SK-N-SH (cell line): ENCODE data around the gene FAM114A1. TPM values are rescaled to one million over a fixed set of nuclear protein-coding genes. Genes with fewer than 3 reads are reported as not detected.

Source experiments
- CTCF ChIA-PET: fragments of 300-600, 350-600 bp; formaldehyde crosslinking; extraction: SDS; loops from one replicate; lab custom pipeline; 2021; lab: Yijun Ruan, JAX
- POLR2A ChIA-PET: fragments of 350-600 bp; sonication (Branson Sonifier 250); formaldehyde crosslinking; extraction: SDS; loops from one replicate; lab custom pipeline; 2020; ENCODE audit warnings: antibody characterized with exemption, inconsistent platforms; lab: Yijun Ruan, JAX
- DNase-seq: peaks from one replicate; pipeline ENCODE4 v3.0.0; 2012
- H2AFZ ChIP-seq: fragments of 200-600 bp; sonication (generic); 2 replicates; pipeline ENCODE4 v1.8.1; 2016; ENCODE audit warnings: antibody characterized with exemption, mild to moderate bottlenecking, low read depth
- H3F3A ChIP-seq: fragments of 200-600 bp; sonication (generic); replicated peaks from 2 replicates; pipeline ENCODE3; 2016; ENCODE audit warnings: antibody characterized with exemption, mild to moderate bottlenecking; ENCODE audit not compliant: insufficient read depth
- H3K27ac ChIP-seq, 2 experiments: fragments of 200-500 bp in 1 of 2; fragments of 200-600 bp in 1 of 2; sonication (Bioruptor generic) in 1 of 2; sonication (generic), shearing (Covaris generic) in 1 of 2; 2 replicates each; pipeline versions ENCODE4 v1.5.1 to v1.6.1; 2014 to 2016; ENCODE audit warnings: low read depth in 2 of 2, inconsistent platforms in 1 of 2, low read length in 1 of 2, mild to moderate bottlenecking in 1 of 2, mixed read lengths in 1 of 2
- H3K27me3 ChIP-seq: fragments of 200-600 bp; sonication (generic), shearing (Covaris generic); 2 replicates; pipeline ENCODE4 v1.6.1; 2016; ENCODE audit warnings: mixed run types; ENCODE audit not compliant: insufficient read depth
- H3K36me3 ChIP-seq, 2 experiments: fragments of 200-500 bp in 1 of 2; fragments of 200-600 bp in 1 of 2; sonication (Bioruptor generic) in 1 of 2; sonication (generic) in 1 of 2; replicated peaks in 1 of 2; 2 replicates each; pipeline versions ENCODE3 to v1.5.1; 2014 to 2016; ENCODE audit warnings: low read length in 1 of 2, mild to moderate bottlenecking in 1 of 2; ENCODE audit not compliant: insufficient read depth in 2 of 2, control insufficient read depth in 1 of 2
- H3K4me1 ChIP-seq, 2 experiments: fragments of 200-500 bp in 1 of 2; fragments of 200-600 bp in 1 of 2; sonication (Bioruptor generic) in 1 of 2; sonication (generic), shearing (Covaris generic) in 1 of 2; 2 replicates each; pipeline versions ENCODE4 v1.5.1 to v1.6.1; 2014 to 2016; ENCODE audit warnings: low read depth in 1 of 2, low read length in 1 of 2, mixed run types in 1 of 2; ENCODE audit not compliant: insufficient read depth in 2 of 2, control insufficient read depth in 1 of 2
- H3K4me2 ChIP-seq: fragments of 200-600 bp; sonication (generic), shearing (Covaris generic); 2 replicates; pipeline ENCODE4 v1.6.1; 2017; ENCODE audit warnings: mixed run types
- H3K4me3 ChIP-seq, 2 experiments: fragments of 200-500 bp in 1 of 2; fragments of 200-600 bp in 1 of 2; sonication (Bioruptor generic) in 1 of 2; sonication (generic), shearing (Covaris generic) in 1 of 2; 2 replicates each; pipeline versions ENCODE4 v1.5.1 to v1.8.1; 2014 to 2016; ENCODE audit warnings: low read depth in 2 of 2, inconsistent platforms in 1 of 2, low read length in 1 of 2, mild to moderate bottlenecking in 1 of 2, mixed read lengths in 1 of 2, moderate library complexity in 1 of 2
- H3K79me2 ChIP-seq: fragments of 200-600 bp; sonication (generic); 2 replicates; pipeline ENCODE4 v1.8.1; 2017; ENCODE audit warnings: mild to moderate bottlenecking; ENCODE audit not compliant: insufficient read depth
- H3K9ac ChIP-seq: fragments of 200-600 bp; sonication (generic); 2 replicates; pipeline ENCODE4 v1.6.1; 2017; ENCODE audit warnings: mixed run types
- H3K9me2 ChIP-seq: fragments of 200-600 bp; sonication (generic); 2 replicates; pipeline ENCODE4 v1.6.1; 2017; ENCODE audit warnings: mixed run types
- H3K9me3 ChIP-seq: fragments of 200-600 bp; sonication (generic); 2 replicates; pipeline ENCODE4 v1.6.1; 2017; ENCODE audit warnings: mixed run types, mild to moderate bottlenecking, moderate library complexity
- H4K20me1 ChIP-seq: fragments of 200-600 bp; sonication (generic); 2 replicates; pipeline ENCODE4 v1.6.1; 2017; ENCODE audit warnings: mild to moderate bottlenecking, mixed run types; ENCODE audit not compliant: insufficient read depth
- CHD2 ChIP-seq: fragments of 150-350 bp; IDR thresholded peaks from 2 replicates; pipeline ENCODE4 v1.6.1; 2018; ENCODE audit warnings: low read length; ENCODE audit not compliant: partially characterized antibody
- ELF1 ChIP-seq: IDR thresholded peaks from 2 replicates; pipeline ENCODE4 v1.4.0; 2012
- EZH2phosphoT487 ChIP-seq: fragments of 200-600 bp; sonication (generic); IDR thresholded peaks from 2 replicates; pipeline ENCODE4 v1.6.1; 2017; ENCODE audit warnings: low read depth, mixed run types, mild to moderate bottlenecking, antibody characterized with exemption, moderate library complexity, borderline replicate concordance
- FOSL2 ChIP-seq: IDR thresholded peaks from 2 replicates; pipeline ENCODE4 v1.4.0; 2012; ENCODE audit warnings: low read depth, mild to moderate bottlenecking, moderate library complexity, borderline replicate concordance
- FOXM1 ChIP-seq: IDR thresholded peaks from 2 replicates; pipeline ENCODE4 v1.4.0; 2012; ENCODE audit warnings: low read depth, mild to moderate bottlenecking
- IRF3 ChIP-seq: fragments of 150-350 bp; IDR thresholded peaks from 2 replicates; pipeline ENCODE4 v1.6.1; 2016; ENCODE audit warnings: mild to moderate bottlenecking, low read depth, low read length
- MAX ChIP-seq: IDR thresholded peaks from 2 replicates; pipeline ENCODE4 v1.4.0; 2012; ENCODE audit warnings: low read depth
- MXI1 ChIP-seq: IDR thresholded peaks from 2 replicates; pipeline ENCODE4 v1.6.1; 2012; ENCODE audit warnings: mild to moderate bottlenecking, low read depth, low read length, improper control_type of control experiment
- NRF1 ChIP-seq: IDR thresholded peaks from 2 replicates; pipeline ENCODE4 v1.6.1; 2012; ENCODE audit warnings: low read depth, mild to moderate bottlenecking, low read length
- POLR2AphosphoS5 ChIP-seq: IDR thresholded peaks from 2 replicates; pipeline ENCODE4 v1.6.1; 2012; ENCODE audit warnings: low read depth, low read length
- RCOR1 ChIP-seq: fragments of 150-350 bp; IDR thresholded peaks from 2 replicates; pipeline ENCODE4 v1.6.1; 2017; ENCODE audit warnings: antibody characterized with exemption, low read length
- REST ChIP-seq: IDR thresholded peaks from 2 replicates; pipeline ENCODE4 v1.6.1; 2012; ENCODE audit warnings: mild to moderate bottlenecking, low read depth, low read length, moderate library complexity
- RFX5 ChIP-seq: IDR thresholded peaks from 2 replicates; pipeline ENCODE4 v1.6.1; 2012; ENCODE audit warnings: mild to moderate bottlenecking, improper control_type of control experiment, low read length
- SMC3 ChIP-seq: IDR thresholded peaks from 2 replicates; pipeline ENCODE4 v1.6.1; 2012; ENCODE audit warnings: low read depth, low read length, improper control_type of control experiment
- TAF1 ChIP-seq: IDR thresholded peaks from 2 replicates; pipeline ENCODE4 v1.6.1; 2012; ENCODE audit warnings: low read depth, mild to moderate bottlenecking, low read length, moderate library complexity, borderline replicate concordance
- YY1 ChIP-seq: IDR thresholded peaks from 2 replicates; pipeline ENCODE4 v1.4.0; 2012; ENCODE audit warnings: low read depth, mild to moderate bottlenecking
- ZBTB33 ChIP-seq: IDR thresholded peaks from 2 replicates; pipeline ENCODE4 v1.4.0; 2012; ENCODE audit warnings: low read depth, borderline replicate concordance
- WGBS: methylation state at CpG from one replicate; pipeline ENCODE4 v1.1.6; 2017; ENCODE audit warnings: low lambda C conversion rate; 5-methylcytosine and 5-hydroxymethylcytosine counted together
- polyA plus RNA-seq, 3 experiments: library from polyadenylated mRNA; depleted of rRNA; stranded (reverse); fragments of >200 nt; gene quantifications; 2 replicates each; pipeline ENCODE4 v1.2.3, GENCODE V29; 2012
- TF ChIP-seq, protein P1 (sequence below): IDR thresholded peaks from 2 replicates; pipeline ENCODE4 v1.4.0; 2012; ENCODE audit warnings: low read depth, borderline replicate concordance

FAM114A1 gene
- polyA plus RNA-seq, 1 of the 3 experiments (the other 2 are of a cell fraction) = 54.2 TPM

DNA sequence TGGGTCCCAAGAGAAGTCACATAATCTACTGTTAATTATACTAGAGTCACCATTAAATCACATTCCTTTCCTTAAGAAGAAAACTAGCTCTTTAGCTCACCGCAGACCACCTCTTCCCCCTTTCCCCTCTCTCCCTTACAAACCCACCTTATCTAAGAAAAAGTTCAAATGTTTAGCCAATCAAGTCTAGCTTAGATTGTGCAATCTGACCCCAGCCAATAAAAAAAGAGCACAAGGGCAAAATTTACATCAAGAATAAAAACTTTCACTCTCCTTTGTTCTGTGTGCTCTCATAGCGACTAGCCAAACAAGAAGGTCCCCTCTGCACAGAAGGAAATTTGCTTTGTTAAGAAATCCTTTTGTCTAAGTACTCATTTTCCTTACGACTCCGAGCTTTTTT lies 88.4 kb downstream of the FAM114A1 start:
- 93% methylated on average over 4 of the region's 4 CpGs for WGBS
- POLR2A ChIA-PET = no interaction called here
- CTCF ChIA-PET = no interaction called here

More for the DNA sequence above, 88.4 kb downstream of the FAM114A1 start:
- Histone ChIP-seq H3K4me1 (no peaks in the 10 kb centered on the region), H3K9me2 (no peaks in the 10 kb centered on the region), H4K20me1 (no peaks in the 10 kb centered on the region), H3K27ac (no peak overlapping the region), H3K79me2 (no peaks in the 10 kb centered on the region), H3K9me3 (no peaks in the 10 kb centered on the region), H3K36me3 (no peaks in the 10 kb centered on the region), H3K4me3 (no peak overlapping the region), H3K9ac (no peak overlapping the region), H3F3A (no peaks in the 10 kb centered on the region), H3K27me3 (no peaks in the 10 kb centered on the region), H2AFZ (no peak overlapping the region), H3K4me2 (no peak overlapping the region)
- DNase-seq = no peak
- TF ChIP-seq TAF1 (no peak), RFX5 (no peak), YY1 (no peak), SMC3 (no peak), ELF1 (no peak), REST (no peak), CHD2 (no peak), FOXM1 (no peak), ZBTB33 (no peak), NRF1 (no peak), RCOR1 (no peak), IRF3 (no peak), MXI1 (no peak), FOSL2 (no peak), EZH2phosphoT487 (no peak), POLR2AphosphoS5 (no peak), MAX (no peak)
- TF ChIP-seq, protein P1, sequence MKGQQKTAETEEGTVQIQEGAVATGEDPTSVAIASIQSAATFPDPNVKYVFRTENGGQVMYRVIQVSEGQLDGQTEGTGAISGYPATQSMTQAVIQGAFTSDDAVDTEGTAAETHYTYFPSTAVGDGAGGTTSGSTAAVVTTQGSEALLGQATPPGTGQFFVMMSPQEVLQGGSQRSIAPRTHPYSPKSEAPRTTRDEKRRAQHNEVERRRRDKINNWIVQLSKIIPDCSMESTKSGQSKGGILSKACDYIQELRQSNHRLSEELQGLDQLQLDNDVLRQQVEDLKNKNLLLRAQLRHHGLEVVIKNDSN = no peak
